T-helper 1 cell treated with Interleukin-12 subunit alpha and Interleukin-12 subunit beta and Interleukin-4 antibody, amounts not matched to agents 30 ng/mL and 1 ng/mL, for 36 hours (primary cell): Measurements from ENCODE around the gene TBC1D14. TPM values are rescaled to one million over a fixed set of nuclear protein-coding genes. Genes with fewer than 3 reads are reported as not detected.
"Not testable (repeated sequence)": the region's sequence is repeated elsewhere in the genome, so short reads cannot be mapped to it uniquely, and the experiment has no call there.

Source experiments
- intact Hi-C: fragments of 100-400 bp; cut with micrococcal nuclease; formaldehyde crosslinking; loops from one replicate; pipeline ENCODE4 v1.15.1; 2024
- total RNA-seq: library from RNA; stranded (reverse); gene quantifications from 2 replicates; pipeline ENCODE4 v1.2.3, GENCODE V29; 2022

The TBC1D14 gene
- total RNA-seq, 1 donor from 2014 or later, result 76.7 TPM

GRCh38 chr4:6968496-6968895, 58.9 kb downstream of the TBC1D14 start:
- intact Hi-C loops, result no loop called here

GRCh38 chr4:6969826-6970800, 60.5 kb downstream of the TBC1D14 start:
- intact Hi-C loops, result no loop called here

GRCh38 chr4:6971536-6972374, 62.1 kb downstream of the TBC1D14 start:
- intact Hi-C loops, result no loop called here

- intact Hi-C loops, result no loop called here
These were observed 62.7 kb downstream of the TBC1D14 start for GRCh38 chr4:6972375-6972650.

GRCh38 chr4:6972911-6973310, 63.3 kb downstream of the TBC1D14 start:
- intact Hi-C loops, result no loop called here

- intact Hi-C loops, result loop anchor here (1.0 kb wide), 6 partner anchors 10 to 254 kb away; no protein-coding TSS in a partner anchor
These were observed 64.7 kb downstream of the TBC1D14 start for GRCh38 chr4:6974138-6974848.

GRCh38 chr4:6977846-6978245, 68.2 kb downstream of the TBC1D14 start:
- intact Hi-C loops, result not testable (repeated sequence)

GRCh38 chr4:6983544-6984142, 74.0 kb downstream of the TBC1D14 start:
- intact Hi-C loops, result loop anchor here (10.0 kb wide), 1 partner anchor 409 kb away; the partner anchor contains the start of gene MAN2B2

- intact Hi-C loops, result loop anchor here (10.0 kb wide), 1 partner anchor 410 kb away; the partner anchor contains the start of gene MAN2B2
These were observed 75.2 kb downstream of the TBC1D14 start for GRCh38 chr4:6984612-6985425.

GRCh38 chr4:6986072-6986780, 76.6 kb downstream of the TBC1D14 start:
- intact Hi-C loops, result loop anchor here (1.0 to 10.0 kb wide), 3 partner anchors 12 to 411 kb away; partner anchors contain the start of genes MAN2B2 and MRFAP1

GRCh38 chr4:6986781-6987587, 77.4 kb downstream of the TBC1D14 start:
- intact Hi-C loops, result loop anchor here (1.0 to 10.0 kb wide), 14 partner anchors 12 to 1171 kb away; partner anchors contain the start of genes ABLIM2, GRPEL1, MAN2B2 and MRFAP1

GRCh38 chr4:6987588-6987961, 77.9 kb downstream of the TBC1D14 start:
- intact Hi-C loops, result loop anchor here (1.0 to 10.0 kb wide), 13 partner anchors 12 to 1171 kb away; partner anchors contain the start of genes ABLIM2, GRPEL1, MAN2B2 and MRFAP1

- intact Hi-C loops, result loop anchor here (10.0 kb wide), 1 partner anchor 413 kb away; the partner anchor contains the start of gene MAN2B2
These were observed 78.5 kb downstream of the TBC1D14 start for GRCh38 chr4:6988016-6988715.

GRCh38 chr4:6989331-6989923, 79.8 kb downstream of the TBC1D14 start:
- intact Hi-C loops, result loop anchor here (10.0 kb wide), 1 partner anchor 415 kb away; the partner anchor contains the start of gene MAN2B2

- intact Hi-C loops, result no loop called here
These were observed 81.0 kb downstream of the TBC1D14 start for GRCh38 chr4:6990661-6991060.

GRCh38 chr4:6991249-6991648, 81.6 kb downstream of the TBC1D14 start:
- intact Hi-C loops, result no loop called here
